HG03095 (cell line): ENCODE measurements around the gene LYSMD1.

Source experiments
- ATAC-seq: cut with Tn5 transposase; IDR thresholded peaks from one replicate; pipeline ENCODE4 v1.9.1; 2021; ENCODE audit warnings: moderate library complexity; ENCODE audit not compliant: unreplicated experiment

Gene LYSMD1

GRCh38 chr1:151142411-151143056 lies 23.2 kb downstream of the LYSMD1 start:
- no peak for ATAC-seq

- no peak for ATAC-seq
Observed at GRCh38 chr1:151137789-151138188, 27.9 kb downstream of the LYSMD1 start.

GRCh38 chr1:151135433-151136385 lies 30.0 kb downstream of the LYSMD1 start:
- ATAC-seq: no peak

- no peak for ATAC-seq
Observed at GRCh38 chr1:151134991-151135390, 30.7 kb downstream of the LYSMD1 start.

GRCh38 chr1:151134396-151134795 lies 31.3 kb downstream of the LYSMD1 start:
- no peak for ATAC-seq

- no peak for ATAC-seq
Observed at GRCh38 chr1:151133018-151133806, 32.5 kb downstream of the LYSMD1 start.

- no peak for ATAC-seq
Observed at GRCh38 chr1:151132335-151133017, 33.2 kb downstream of the LYSMD1 start.

- no peak for ATAC-seq
Observed at GRCh38 chr1:151131701-151132334, 33.9 kb downstream of the LYSMD1 start.

- ATAC-seq: peak; percentile 56
Observed at GRCh38 chr1:151130987-151131586, 34.6 kb downstream of the LYSMD1 start.

- ATAC-seq: no peak
Observed at GRCh38 chr1:151128800-151129199, 36.9 kb downstream of the LYSMD1 start.

GRCh38 chr1:151124763-151125403 lies 40.8 kb downstream of the LYSMD1 start:
- no peak for ATAC-seq

GRCh38 chr1:151113877-151114276 lies 51.8 kb downstream of the LYSMD1 start:
- ATAC-seq: no peak
